PC-3 (cell line): ENCODE measurements around the gene PSME1. TPM values are rescaled to one million over a fixed set of nuclear protein-coding genes. Genes with fewer than 3 reads are reported as not detected.

Experiments used
- ATAC-seq: fragments of 200-7000 bp; cut with Tn5 transposase; 2 replicates; pipeline ENCODE4 v1.9.1; 2020; ENCODE audit warnings: mild to moderate bottlenecking, moderate library complexity
- BruUV-seq: library from RNA; stranded (reverse); fragments of 400-500 nt; replicated peaks from 2 replicates; lab custom pipeline; 2021; lab: Mats Ljungman, UMichigan
- CTCF ChIA-PET: fragments of 300-600 bp; sonication (Branson Sonifier 250); formaldehyde crosslinking; loops from one replicate; lab custom pipeline; 2022; ENCODE audit warnings: antibody characterized with exemption; lab: Charles Lee
- POLR2A ChIA-PET: fragments of 300-600 bp; sonication (Branson Sonifier 250); formaldehyde crosslinking; loops from one replicate; lab custom pipeline; 2022; ENCODE audit warnings: antibody characterized with exemption; ENCODE audit not compliant: unreplicated experiment; lab: Charles Lee
- DNase-seq: peaks from one replicate; pipeline ENCODE4 v3.0.0-alpha.2; 2015
- H2AFZ ChIP-seq: fragments of 300-600 bp; sonication (generic); 2 replicates; pipeline ENCODE4 v1.6.0; 2016; ENCODE audit warnings: antibody characterized with exemption, low read length
- H3F3A ChIP-seq: fragments of 300-600 bp; sonication (generic); one replicate; pipeline ENCODE4 v1.6.0; 2017; ENCODE audit warnings: antibody characterized with exemption, low read length, control low read depth, mild to moderate bottlenecking; ENCODE audit not compliant: unreplicated experiment
- H3K27ac ChIP-seq: fragments of 300-600 bp; sonication (generic); 2 replicates; pipeline ENCODE4 v1.5.1; 2016; ENCODE audit warnings: mild to moderate bottlenecking, low read length
- H3K27me3 ChIP-seq: fragments of 300-600 bp; sonication (generic); 2 replicates; pipeline ENCODE4 v1.6.1; 2016; ENCODE audit warnings: low read length, mixed read lengths
- H3K36me3 ChIP-seq: fragments of 300-600 bp; sonication (generic); 2 replicates; pipeline ENCODE4 v1.6.1; 2016; ENCODE audit warnings: low read depth, mixed run types, low read length, mixed read lengths
- H3K4me1 ChIP-seq: fragments of 300-600 bp; sonication (generic); 2 replicates; pipeline ENCODE4 v1.5.1; 2016; ENCODE audit warnings: low read length; ENCODE audit not compliant: insufficient read depth
- H3K4me2 ChIP-seq: fragments of 300-600 bp; sonication (generic); 2 replicates; pipeline ENCODE4 v1.6.0; 2016; ENCODE audit warnings: low read length
- H3K4me3 ChIP-seq: fragments of 300-600 bp; sonication (generic); 2 replicates; pipeline ENCODE4 v1.5.1; 2016; ENCODE audit warnings: mild to moderate bottlenecking, low read length, mixed read lengths
- H3K79me2 ChIP-seq: fragments of 300-600 bp; sonication (generic); 2 replicates; pipeline ENCODE4 v1.6.1; 2017; ENCODE audit warnings: low read length, mixed read lengths
- H3K9ac ChIP-seq: fragments of 300-600 bp; sonication (generic); 2 replicates; pipeline ENCODE4 v1.6.0; 2016; ENCODE audit warnings: mild to moderate bottlenecking, low read length
- H3K9me2 ChIP-seq: fragments of 300-600 bp; sonication (generic); replicated peaks from 2 replicates; pipeline ENCODE4 v1.6.1; 2016; ENCODE audit warnings: mixed run types, low read length, mixed read lengths
- H3K9me3 ChIP-seq: fragments of 300-600 bp; sonication (generic); 2 replicates; pipeline ENCODE4 v1.6.1; 2016; ENCODE audit warnings: low read length, mixed read lengths
- H4K20me1 ChIP-seq: fragments of 300-600 bp; sonication (generic); 2 replicates; pipeline ENCODE4 v1.6.1; 2016; ENCODE audit warnings: low read length, mixed read lengths
- CTCF ChIP-seq: fragments of 300-600 bp; sonication (generic); conservative IDR thresholded peaks from 2 replicates; pipeline ENCODE4 v1.5.1; 2017; ENCODE audit warnings: antibody characterized with exemption, low read depth, mild to moderate bottlenecking, low read length
- EZH2 ChIP-seq: fragments of 300-600 bp; sonication (generic); IDR thresholded peaks from one replicate; pipeline ENCODE4 v1.6.1; 2017; ENCODE audit warnings: antibody characterized with exemption, mild to moderate bottlenecking, low read length; ENCODE audit not compliant: unreplicated experiment
- EZH2phosphoT487 ChIP-seq: fragments of 300-600 bp; sonication (generic); IDR thresholded peaks from 2 replicates; pipeline ENCODE4 v1.6.1; 2018; ENCODE audit warnings: mild to moderate bottlenecking, antibody characterized with exemption, low read length, borderline replicate concordance
- intact Hi-C: fragments of 100-400 bp; cut with micrococcal nuclease; formaldehyde crosslinking; loops from 2 replicates; pipeline ENCODE4 v1.9.0; 2023
- total RNA-seq: library from RNA; depleted of rRNA; stranded (reverse); fragments of >200 nt; gene quantifications from 2 replicates; pipeline ENCODE4 v1.2.3, GENCODE V29; 2014

The PSME1 gene
- total RNA-seq, 1 experiment from 2014 or later = 163 TPM

DNA sequence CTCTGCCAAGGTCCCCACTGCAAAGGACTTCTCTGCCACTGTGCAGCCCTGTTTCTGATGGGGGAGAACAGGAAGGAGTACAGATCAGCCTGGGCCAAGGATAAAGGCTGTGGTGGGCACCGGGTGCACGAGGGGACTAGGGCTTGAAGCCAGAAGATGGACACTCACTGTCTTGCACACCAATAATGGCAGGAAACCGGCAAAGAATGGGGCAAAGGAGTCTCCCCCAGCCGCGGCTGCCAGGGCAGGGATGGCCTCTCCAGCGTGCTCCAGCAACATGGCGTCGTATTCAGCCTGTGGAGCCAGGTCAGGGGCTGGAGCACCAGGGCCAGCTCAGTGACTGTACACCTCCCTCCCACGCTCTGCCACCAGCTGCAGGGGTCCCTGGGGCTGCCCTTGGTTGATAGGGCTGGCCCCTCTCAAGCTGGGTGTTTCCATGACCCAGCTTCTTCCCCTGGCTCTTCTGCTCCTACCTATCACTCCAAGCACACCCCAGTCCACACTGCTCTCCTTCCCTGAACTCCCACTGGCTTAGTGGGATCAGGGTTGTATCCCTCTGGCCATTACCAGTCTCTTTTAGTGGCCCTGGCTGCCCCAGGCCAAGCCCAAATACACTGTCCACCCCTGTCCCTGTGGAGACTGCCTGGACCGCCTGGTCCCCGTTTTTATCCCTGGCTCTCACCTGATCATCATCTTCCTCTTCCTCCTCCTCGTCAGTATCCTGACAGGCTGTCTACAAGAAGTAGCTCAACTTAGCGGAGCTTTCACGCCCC is 46.3 kb downstream of the PSME1 start:
- BruUV-seq = no TSS peak
- ChIA-PET CTCF (no interaction called here), POLR2A (no interaction called here)
- TF ChIP-seq EZH2phosphoT487 = no peak
- no peak for TF ChIP-seq EZH2
- TF ChIP-seq CTCF = no peak
- Histone ChIP-seq H4K20me1 (no peaks in the 10 kb centered on the region), H2AFZ (no peak overlapping the region), H3K9me2 (no peaks in the 10 kb centered on the region), H3K79me2 (peaks cover 12% of the 10 kb centered on the region), H3F3A (no peaks in the 10 kb centered on the region), H3K4me3 (no peak overlapping the region), H3K4me1 (peaks cover under 1% of the 10 kb centered on the region), H3K9me3 (no peaks in the 10 kb centered on the region), H3K4me2 (no peak overlapping the region), H3K27me3 (no peaks in the 10 kb centered on the region), H3K36me3 (peaks cover 43% of the 10 kb centered on the region; the same call in 1 of the 2 replicates), H3K9ac (no peak overlapping the region), H3K27ac (no peak overlapping the region)
- intact Hi-C loops = no loop called here
- ATAC-seq (no peak), DNase-seq (no peak)

DNA sequence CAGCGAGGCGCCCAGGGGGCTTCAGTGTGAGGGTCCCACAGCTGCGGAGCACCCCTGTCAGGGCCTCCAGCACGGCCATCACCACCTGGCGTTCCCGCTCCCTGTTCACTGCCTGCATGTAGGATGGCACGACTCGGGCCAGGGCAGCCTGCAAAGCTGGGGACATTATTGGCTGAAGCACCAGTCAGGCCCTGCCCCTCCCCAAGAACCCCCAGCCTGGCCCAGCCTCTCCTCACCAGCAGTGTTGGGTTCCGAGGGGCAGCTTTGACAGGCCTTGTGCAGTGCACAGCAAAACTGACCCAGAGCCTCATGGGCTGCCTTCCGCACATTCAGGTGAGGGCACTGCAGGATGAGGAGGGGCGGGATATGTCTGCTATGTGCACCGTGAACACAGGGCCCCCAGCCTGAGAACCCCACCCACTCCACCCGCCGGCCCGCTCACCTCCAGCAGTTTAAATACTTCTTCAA is 47.1 kb downstream of the PSME1 start:
- Histone ChIP-seq H4K20me1 (no peaks in the 10 kb centered on the region), H3K27me3 (no peaks in the 10 kb centered on the region), H3F3A (no peaks in the 10 kb centered on the region), H3K4me1 (peaks cover 8% of the 10 kb centered on the region), H3K9ac (no peak overlapping the region), H2AFZ (no peak overlapping the region), H3K79me2 (peaks cover 20% of the 10 kb centered on the region), H3K9me3 (no peaks in the 10 kb centered on the region), H3K4me3 (no peak overlapping the region), H3K9me2 (no peaks in the 10 kb centered on the region), H3K4me2 (no peak overlapping the region), H3K36me3 (peaks cover 43% of the 10 kb centered on the region; the same call in 1 of the 2 replicates), H3K27ac (no peak overlapping the region)
- POLR2A ChIA-PET = no interaction called here
- DNase-seq (no peak), ATAC-seq (no peak)
- TF ChIP-seq CTCF (no peak), EZH2phosphoT487 (no peak), EZH2 (no peak)
- intact Hi-C loops = no loop called here
- CTCF ChIA-PET = no interaction called here
- no TSS peak for BruUV-seq
